Superior temporal gyrus (tissue), 1 donor: ENCODE results near the gene HSD11B2.
A peak's percentile ranks its signal among the peaks of the same experiment; 100 is the strongest.

Experiments used
- DNase-seq: peaks from one replicate; pipeline ENCODE4 v3.0.0-alpha.2; 2016; ENCODE audit errors: extremely low spot score

The HSD11B2 gene

DNA sequence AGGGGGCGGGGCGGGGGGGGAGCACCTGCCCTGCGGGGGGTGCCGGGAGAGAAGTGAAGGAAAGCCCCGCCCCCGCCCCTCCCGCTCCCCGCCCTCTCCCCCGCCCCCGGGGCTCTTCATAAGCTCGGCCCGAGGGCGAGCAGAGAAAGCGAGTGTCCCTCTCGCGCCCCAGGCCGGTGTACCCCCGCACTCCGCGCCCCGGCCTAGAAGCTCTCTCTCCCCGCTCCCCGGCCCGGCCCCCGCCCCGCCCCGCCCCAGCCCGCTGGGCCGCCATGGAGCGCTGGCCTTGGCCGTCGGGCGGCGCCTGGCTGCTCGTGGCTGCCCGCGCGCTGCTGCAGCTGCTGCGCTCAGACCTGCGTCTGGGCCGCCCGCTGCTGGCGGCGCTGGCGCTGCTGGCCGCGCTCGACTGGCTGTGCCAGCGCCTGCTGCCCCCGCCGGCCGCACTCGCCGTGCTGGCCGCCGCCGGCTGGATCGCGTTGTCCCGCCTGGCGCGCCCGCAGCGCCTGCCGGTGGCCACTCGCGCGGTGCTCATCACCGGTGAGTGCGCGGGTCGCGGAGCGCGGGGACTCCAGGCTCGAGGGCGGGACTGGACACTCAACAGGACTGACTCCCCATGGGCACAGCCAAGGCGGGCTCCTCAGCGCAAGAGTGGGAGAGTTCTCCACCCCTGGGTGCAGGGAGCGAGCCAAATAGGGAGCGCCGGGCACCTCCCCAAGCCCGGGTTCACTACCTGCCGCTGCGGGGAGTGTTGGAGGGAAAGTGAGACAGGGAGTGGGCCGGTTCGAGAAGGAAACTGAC is at the start of gene HSD11B2:
TSS of gene HSD11B2 (plus strand) at position 145 of the 798 bp plus-strand sequence. CDS start at position 273, 128 bp downstream.
- peak; percentile 46 for DNase-seq

DNA sequence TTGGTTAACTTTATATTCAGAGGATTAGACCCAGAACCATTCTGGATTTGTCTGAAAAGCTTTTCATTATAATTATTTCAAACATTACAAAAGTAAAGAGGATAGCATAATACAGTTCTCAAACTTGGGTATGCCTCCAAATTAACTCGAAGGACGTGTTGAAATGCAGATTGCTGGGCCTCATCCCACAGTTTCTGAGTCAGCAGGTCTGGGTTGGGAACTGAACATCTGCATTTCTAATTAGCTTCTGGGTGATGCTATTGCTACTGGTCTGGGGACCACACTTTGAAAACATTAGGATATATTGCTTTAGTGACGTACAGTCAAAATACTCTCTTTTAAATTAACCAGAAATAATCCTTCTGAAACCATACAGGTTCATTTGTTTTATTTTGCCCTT is 47.6 kb upstream of the HSD11B2 start:
- DNase-seq, result no peak

GRCh38 chr16:67384778-67385510 is 46.0 kb upstream of the HSD11B2 start:
- DNase-seq, result no peak

GRCh38 chr16:67386861-67387455 is 44.0 kb upstream of the HSD11B2 start:
- no peak for DNase-seq

DNA sequence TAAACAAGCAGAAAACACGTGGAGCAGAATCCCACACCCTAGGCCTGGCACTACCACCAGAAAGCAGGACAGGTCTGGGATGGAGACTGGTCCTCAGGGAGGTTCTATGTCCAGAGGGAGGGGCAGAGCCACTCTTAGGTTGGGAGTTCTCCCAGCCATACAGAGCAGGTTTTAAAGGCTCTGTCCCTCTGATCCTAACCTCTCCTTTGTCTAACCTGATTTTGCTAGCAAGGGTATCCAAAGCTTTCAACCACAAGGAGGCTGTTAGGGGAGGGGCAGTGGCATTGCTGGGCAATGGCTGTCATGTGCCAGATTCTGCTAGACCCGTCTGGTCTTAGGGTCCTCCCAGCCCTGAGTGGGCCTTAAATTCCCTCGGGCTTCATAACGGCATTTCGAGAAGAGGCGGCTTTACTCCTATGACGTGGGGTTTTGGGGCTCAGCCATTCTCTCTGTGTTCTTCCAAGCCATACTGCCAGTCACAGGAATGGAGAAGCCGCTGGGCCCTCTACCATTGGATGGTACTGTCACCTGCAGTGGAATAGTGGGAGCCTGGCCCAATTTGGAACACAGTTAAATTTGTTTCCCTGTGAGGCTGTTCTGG is 43.3 kb upstream of the HSD11B2 start:
- no peak for DNase-seq

- DNase-seq, result no peak
Observed at GRCh38 chr16:67388191-67388590, 42.7 kb upstream of the HSD11B2 start.

DNA sequence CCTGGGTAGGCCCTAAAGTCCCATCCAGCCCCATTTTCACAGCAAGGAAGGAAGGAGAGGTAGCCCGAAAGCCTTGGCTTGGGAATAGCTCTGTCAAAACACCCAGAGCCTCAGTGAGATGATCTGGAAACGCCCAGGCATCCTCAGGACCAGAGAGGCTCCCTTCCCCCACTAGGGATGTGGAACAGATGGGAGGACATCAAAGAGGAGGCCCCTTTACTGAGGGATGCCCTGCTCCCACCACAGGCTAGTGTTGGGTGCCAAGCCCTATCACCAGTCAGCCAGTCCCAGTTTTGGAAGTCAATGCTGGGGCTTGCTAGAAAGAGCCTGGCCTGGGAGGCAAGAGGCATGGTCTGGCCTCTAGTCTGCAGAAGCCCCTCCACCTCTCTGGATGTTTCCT is 42.3 kb upstream of the HSD11B2 start:
- DNase-seq, result no peak

DNA sequence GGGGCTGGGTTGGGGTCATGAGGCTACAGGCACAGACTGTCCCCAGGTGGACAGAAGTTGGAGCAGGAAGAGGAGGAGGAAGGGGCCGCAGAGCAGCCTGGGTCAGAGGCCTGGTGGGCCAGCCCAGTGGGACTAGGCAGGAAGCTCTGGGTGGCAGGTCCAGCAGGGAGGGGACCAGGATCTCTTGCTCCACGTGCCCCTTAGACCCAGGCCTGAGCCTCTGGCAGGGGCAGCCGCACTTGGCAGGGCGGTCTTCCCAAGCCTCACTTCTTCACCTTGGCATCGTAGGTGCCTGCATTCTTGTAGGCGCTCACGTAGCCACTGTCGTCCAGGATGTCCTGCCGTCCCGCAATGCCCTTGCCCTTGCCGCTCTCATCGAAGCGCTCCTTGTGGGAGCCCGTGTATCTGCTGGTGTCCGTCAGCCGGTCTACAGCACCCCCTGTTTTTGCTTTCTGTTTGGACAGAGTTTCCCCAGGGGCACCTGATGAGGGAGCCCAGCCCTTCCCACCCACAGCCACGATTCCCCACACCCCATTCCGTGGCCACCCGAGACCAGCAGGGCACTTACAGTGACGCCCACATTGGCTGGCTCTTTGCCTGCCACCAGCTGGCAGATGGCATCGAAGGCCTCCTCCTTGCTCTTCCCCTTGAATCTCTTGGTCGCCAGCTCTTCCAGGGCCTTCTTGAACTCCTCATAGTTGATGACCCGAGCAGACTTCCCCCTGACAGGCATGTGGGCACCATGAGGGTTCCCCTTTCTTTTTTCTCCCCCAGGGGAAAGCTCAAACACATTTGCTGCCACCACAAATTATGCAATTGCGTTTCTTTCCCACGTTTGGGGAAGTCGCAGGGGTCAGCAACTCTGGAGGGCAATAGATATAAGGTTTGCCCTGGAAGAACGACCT is 40.8 kb upstream of the HSD11B2 start:
- DNase-seq, result peak; percentile 65

- DNase-seq, result peak; percentile 43
Observed at GRCh38 chr16:67390816-67391423, 40.0 kb upstream of the HSD11B2 start.

GRCh38 chr16:67391424-67392300 is 39.3 kb upstream of the HSD11B2 start:
- peak; percentile 96 for DNase-seq

DNA sequence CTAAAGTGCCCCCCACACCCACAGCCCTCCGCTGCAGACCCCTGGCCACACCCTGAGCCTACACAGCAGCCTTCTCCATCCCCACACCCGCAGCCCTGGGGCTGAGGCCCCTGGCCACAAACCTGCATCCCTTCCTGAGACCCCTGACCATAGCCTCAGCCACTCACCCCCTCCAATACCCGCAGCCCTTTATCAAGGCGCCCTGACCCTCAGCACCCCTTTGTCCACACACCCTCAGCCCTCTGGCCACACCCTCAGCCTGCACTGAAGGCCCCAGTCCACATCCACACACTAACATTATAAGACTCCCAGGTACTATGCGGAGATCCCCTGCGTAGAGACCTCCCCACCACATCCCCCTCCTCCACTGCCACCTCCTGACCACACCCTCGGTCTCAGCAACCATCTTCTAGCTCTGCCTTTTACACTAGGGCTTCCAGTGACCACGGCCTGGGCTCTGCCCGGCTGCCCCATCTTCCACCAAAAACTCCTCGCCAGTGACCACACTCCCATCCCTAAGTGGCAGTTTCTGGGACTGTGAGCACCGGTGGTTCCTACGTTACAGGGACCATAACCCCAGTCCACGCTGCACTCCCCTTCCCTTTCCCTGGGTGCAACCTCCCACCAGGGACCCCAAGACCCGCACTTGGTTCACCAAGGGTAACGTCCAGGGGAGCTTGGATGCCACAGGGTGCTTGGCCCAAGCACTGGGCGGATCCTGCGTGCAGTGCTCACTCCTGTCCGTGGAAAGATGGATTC is 38.4 kb upstream of the HSD11B2 start:
- DNase-seq, result no peak

- peak; percentile 84 for DNase-seq
Observed at GRCh38 chr16:67393111-67393787, 37.7 kb upstream of the HSD11B2 start, which contains the start of gene TPPP3. Gene TPPP3, minus strand, starts transcription at chr16:67393498. Its CDS starts 2,387 bp downstream, at chr16:67391111.

- no peak for DNase-seq
Observed at GRCh38 chr16:67393788-67394154, 37.1 kb upstream of the HSD11B2 start.

DNA sequence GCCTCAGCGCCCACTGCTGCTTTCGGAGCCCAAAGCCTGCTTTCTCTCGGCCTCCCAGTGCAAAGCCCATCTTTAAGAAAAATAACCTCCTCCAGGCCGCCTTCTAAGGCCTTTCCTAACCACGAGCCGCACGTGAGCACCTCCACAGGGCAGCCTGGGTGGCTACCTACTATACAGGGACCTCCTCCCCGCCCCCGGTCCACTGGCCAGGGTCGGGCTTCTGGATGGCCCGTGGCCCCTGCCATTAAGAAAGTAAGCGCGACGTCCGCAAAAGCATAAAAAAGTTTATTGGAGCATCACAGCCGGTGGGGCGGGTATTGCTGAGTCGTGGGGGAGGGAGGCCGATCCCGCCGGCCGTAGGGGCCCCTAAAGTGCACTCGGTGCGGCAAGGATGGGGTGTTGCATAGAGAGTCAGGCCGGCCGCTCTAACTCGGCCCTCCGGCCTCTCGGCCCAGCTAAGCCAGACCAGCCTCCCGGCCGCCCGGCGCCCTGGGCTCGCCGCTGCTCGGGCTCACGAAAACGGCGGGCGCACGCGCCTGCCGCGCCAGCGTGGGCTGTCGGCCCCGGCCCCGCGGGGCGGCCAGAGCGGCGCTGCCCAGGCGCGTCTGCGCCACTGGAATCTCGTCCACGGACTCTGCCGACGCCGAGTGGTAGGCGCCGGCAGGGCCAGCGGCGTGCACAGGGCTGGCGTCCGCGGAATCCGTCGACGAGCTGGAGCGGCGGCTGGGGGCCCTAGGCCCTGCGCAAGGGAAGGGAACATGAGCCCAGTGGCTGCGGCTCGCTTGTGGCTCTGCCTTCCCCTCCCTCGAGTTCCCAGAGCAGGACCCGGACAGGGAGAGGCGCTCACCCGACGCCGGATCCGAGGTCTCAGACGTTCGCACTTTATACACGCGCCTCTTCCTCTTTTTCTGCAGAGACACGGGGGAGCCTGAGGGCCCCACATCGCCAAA is 36.5 kb upstream of the HSD11B2 start:
- no peak for DNase-seq

DNA sequence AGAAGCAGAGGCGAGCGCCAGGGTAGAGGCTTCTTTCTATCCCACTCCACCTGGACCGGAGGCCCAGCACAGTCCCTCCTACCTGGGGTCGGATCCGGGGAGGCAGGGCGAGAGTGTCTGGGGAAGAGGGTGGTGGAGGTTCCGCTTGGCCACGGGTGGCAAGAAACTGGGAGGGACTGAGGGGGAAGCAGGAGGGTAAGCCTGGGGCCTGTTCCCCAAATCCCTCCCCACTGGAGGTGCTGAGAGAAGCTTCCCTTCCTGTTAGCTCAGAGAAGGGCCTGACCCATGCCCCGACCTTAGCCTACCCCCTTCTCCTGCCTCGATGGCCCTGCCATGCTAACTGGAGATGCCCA is 35.8 kb upstream of the HSD11B2 start:
- DNase-seq, result no peak

DNA sequence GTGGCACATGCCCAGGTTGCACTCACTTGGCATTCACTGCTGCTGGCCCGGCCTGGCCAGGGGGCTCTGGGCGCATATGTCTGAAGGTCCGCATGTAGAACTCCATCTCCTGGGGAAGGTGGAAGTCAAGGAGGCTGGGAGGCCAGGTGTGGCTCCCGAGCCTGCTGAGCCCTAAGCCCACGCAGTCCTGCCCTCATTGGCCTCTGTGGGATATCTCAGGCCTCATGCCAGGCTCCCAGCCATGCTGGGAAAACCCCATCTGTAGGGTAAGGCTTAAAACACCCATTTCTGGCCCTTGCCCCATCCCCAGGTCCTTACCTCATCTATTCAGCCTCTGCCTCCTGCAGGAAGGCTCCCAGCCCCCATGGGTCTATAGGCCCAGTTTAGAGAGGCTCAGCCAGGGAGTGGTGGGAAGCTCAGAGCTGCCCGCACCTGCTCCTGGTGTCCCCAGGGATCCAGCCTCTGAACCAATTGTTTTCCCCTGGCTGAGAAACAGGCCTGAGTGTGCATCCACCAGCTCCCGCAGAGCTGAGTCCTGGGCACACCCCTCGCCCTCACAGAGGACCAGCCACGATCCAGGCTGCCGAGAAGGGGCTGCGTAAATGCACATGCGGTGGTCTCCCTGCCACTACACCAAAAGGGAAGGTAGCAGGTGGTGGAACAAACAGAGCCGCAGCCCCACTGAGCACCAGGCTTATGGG is 35.3 kb upstream of the HSD11B2 start:
- DNase-seq, result no peak
